HEK293T (cell line): Measurements from ENCODE around the gene CDK7.
A peak's percentile ranks its signal among the peaks of the same experiment; 100 is the strongest.

Experiments used
- ARNT ChIP-seq: fragments of 450-650 bp; IDR thresholded peaks from 2 replicates; pipeline ENCODE4 v1.6.1; 2017; ENCODE audit warnings: mild to moderate bottlenecking
- BHLHE40 ChIP-seq: fragments of 450-650 bp; IDR thresholded peaks from 2 replicates; pipeline ENCODE4 v1.6.1; 2016; ENCODE audit warnings: mild to moderate bottlenecking, moderate library complexity, borderline replicate concordance
- FOXA1 ChIP-seq: fragments of 450-650 bp; IDR thresholded peaks from 2 replicates; pipeline ENCODE4 v1.6.1; 2016; ENCODE audit warnings: mild to moderate bottlenecking
- FOXK2 ChIP-seq: fragments of 450-650 bp; IDR thresholded peaks from 2 replicates; pipeline ENCODE4 v1.6.1; 2016; ENCODE audit warnings: mild to moderate bottlenecking
- FOXM1 ChIP-seq: fragments of 450-650 bp; IDR thresholded peaks from 2 replicates; pipeline ENCODE4 v1.6.1; 2017; ENCODE audit warnings: mild to moderate bottlenecking, borderline replicate concordance
- NFRKB ChIP-seq: fragments of 450-650 bp; IDR thresholded peaks from 2 replicates; pipeline ENCODE4 v1.6.1; 2016; ENCODE audit warnings: mild to moderate bottlenecking, moderate library complexity
- SUZ12 ChIP-seq: fragments of 450-650 bp; IDR thresholded peaks from 2 replicates; pipeline ENCODE4 v1.6.1; 2016; ENCODE audit warnings: mild to moderate bottlenecking
- TARDBP ChIP-seq: fragments of 450-650 bp; IDR thresholded peaks from 2 replicates; pipeline ENCODE4 v1.6.1; 2016
- ZNF384 ChIP-seq: fragments of 450-650 bp; IDR thresholded peaks from 2 replicates; pipeline ENCODE4 v1.6.1; 2016
- TF ChIP-seq, protein P1 (sequence below): fragments of 450-650 bp; IDR thresholded peaks from 2 replicates; pipeline ENCODE4 v1.6.1; 2016

DNA sequence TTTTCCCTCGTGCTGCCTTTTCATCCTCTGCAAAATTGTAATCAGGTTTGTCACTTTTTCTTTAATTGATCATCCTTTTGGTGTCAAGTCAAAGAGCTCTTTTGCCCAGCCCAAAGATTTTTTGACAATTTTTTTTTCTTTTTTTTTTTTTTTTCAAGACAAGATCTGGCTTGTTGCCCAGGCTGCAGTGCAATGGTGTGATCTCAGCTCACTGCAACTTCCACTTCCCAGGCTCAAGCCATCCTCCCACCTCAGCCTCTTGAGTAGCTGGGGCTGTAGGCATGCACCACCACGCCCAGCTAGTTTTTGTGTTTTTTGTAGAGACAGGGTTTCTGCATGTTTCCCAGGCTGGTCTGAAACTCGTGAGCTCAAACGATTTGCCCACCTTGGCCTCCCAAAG is 36.7 kb downstream of the CDK7 start:
- 0 out of 2 replicates have a peak, but pooled peaks have one; percentile 56 for TF ChIP-seq ZNF384
- TF ChIP-seq SUZ12: no peak
- TF ChIP-seq, protein P1, sequence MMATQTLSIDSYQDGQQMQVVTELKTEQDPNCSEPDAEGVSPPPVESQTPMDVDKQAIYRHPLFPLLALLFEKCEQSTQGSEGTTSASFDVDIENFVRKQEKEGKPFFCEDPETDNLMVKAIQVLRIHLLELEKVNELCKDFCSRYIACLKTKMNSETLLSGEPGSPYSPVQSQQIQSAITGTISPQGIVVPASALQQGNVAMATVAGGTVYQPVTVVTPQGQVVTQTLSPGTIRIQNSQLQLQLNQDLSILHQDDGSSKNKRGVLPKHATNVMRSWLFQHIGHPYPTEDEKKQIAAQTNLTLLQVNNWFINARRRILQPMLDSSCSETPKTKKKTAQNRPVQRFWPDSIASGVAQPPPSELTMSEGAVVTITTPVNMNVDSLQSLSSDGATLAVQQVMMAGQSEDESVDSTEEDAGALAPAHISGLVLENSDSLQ: no peak
- no peak for TF ChIP-seq TARDBP
- TF ChIP-seq FOXK2: no peak
- TF ChIP-seq FOXA1: no peak
- no peak for TF ChIP-seq BHLHE40
- TF ChIP-seq NFRKB: no peak
- no peak for TF ChIP-seq FOXM1
- no peak for TF ChIP-seq ARNT
